Neutrophil (primary cell): ENCODE data around the gene MCL1.
A peak's percentile ranks its signal among the peaks of the same experiment; 100 is the strongest.

Experiments used
- H3K27ac ChIP-seq: fragments of 200-600 bp; sonication (generic); 2 replicates; pipeline ENCODE4 v1.5.1; 2016; ENCODE audit warnings: mild to moderate bottlenecking, moderate library complexity
- H3K27me3 ChIP-seq: fragments of 200-600 bp; sonication (generic); 2 replicates; pipeline ENCODE4 v1.6.0; 2016; ENCODE audit warnings: mild to moderate bottlenecking
- H3K36me3 ChIP-seq: fragments of 200-600 bp; sonication (generic); 2 replicates; pipeline ENCODE4 v1.5.1; 2017
- H3K4me1 ChIP-seq, 2 experiments: fragments of 200-600 bp in 1 of 2; sonication (generic) in 1 of 2; 1 replicate in 1 of 2; 2 replicates in 1 of 2; pipeline versions ENCODE4 v1.5.1 to v1.6.1; 2013 to 2016; ENCODE audit warnings: low read depth in 1 of 2, low read length in 1 of 2, mild to moderate bottlenecking in 1 of 2, moderate library complexity in 1 of 2; ENCODE audit not compliant: control insufficient read depth in 1 of 2, insufficient read depth in 1 of 2
- H3K4me3 ChIP-seq, 2 experiments: fragments of 200-600 bp in 1 of 2; sonication (generic) in 1 of 2; 1 replicate in 1 of 2; 2 replicates in 1 of 2; pipeline ENCODE4 v1.5.1; 2013 to 2016; ENCODE audit warnings: low read depth in 1 of 2, low read length in 1 of 2, mild to moderate bottlenecking in 1 of 2, moderate library complexity in 1 of 2
- H3K9me3 ChIP-seq: fragments of 200-600 bp; sonication (generic); 2 replicates; pipeline ENCODE4 v1.5.1; 2016
- CTCF ChIP-seq: fragments of 200-600 bp; sonication (generic); IDR thresholded peaks from 2 replicates; pipeline ENCODE4 v1.5.1; 2016; ENCODE audit warnings: antibody characterized with exemption

MCL1 gene

GRCh38 chr1:150622303-150622975 is 43.0 kb upstream of the MCL1 start:
- Histone ChIP-seq H3K4me1 (peaks cover 57 to 60% of the 10 kb centered on the region in 2 experiments), H3K36me3 (peaks cover 40% of the 10 kb centered on the region), H3K4me3 (peak overlapping the region; percentile 26 to 49), H3K27ac (peak overlapping the region; percentile 89), H3K9me3 (no peaks in the 10 kb centered on the region), H3K27me3 (no peaks in the 10 kb centered on the region)
- no peak for TF ChIP-seq CTCF

DNA sequence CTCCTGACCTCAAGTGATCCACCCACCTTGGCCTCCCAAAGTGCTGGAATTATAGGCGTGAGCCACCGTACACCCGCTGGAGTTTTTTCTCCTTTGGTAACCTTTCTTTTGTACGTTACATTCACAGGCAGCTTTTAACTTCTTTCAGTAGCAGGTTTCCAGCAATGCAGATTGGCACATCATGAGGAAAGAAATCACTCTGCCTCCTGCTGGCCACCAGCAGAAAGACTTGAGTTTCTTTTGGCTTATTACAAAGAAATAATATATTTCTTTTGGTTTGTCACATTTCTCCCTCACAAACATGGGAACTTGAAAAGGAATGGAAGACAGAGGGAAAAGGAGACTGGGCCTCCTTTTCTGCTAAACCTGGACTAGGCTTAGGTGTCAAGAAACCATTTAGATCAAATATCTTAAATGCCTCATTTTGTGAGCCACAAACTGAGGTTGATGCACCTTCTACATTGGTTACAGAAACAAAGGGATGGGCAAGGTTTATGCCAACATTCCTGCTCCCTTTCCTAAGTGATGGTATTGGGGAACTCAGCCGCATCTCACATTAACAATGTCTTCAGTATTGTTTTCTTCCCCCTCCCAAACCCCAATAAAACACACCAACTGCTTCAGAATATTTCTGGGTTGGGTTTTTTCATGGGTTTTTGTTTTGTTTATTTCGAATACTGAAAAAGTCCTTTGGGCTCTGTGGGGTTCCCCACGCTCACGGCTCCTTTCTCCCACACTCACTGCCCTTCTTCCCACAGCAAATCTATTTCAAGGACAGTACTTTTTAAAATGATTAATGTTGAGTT is 42.3 kb upstream of the MCL1 start:
- Histone ChIP-seq H3K4me1 (peaks cover 59 to 60% of the 10 kb centered on the region in 2 experiments), H3K27ac (peak overlapping the region; percentile 89), H3K27me3 (no peaks in the 10 kb centered on the region), H3K4me3 (peak overlapping the region; percentile 26 to 49), H3K36me3 (peaks cover 35% of the 10 kb centered on the region), H3K9me3 (no peaks in the 10 kb centered on the region)
- TF ChIP-seq CTCF = peak; percentile 83

- no peak for TF ChIP-seq CTCF
- H3K4me1 ChIP-seq = peaks cover 66 to 68% of the 10 kb centered on the region in 2 experiments
- H3K36me3 ChIP-seq = peaks cover 27% of the 10 kb centered on the region
- peak overlapping the region; percentile 89 for H3K27ac ChIP-seq
- no peaks in the 10 kb centered on the region for H3K9me3 ChIP-seq
- peak overlapping the region; percentile 26 to 49 for H3K4me3 ChIP-seq
- no peaks in the 10 kb centered on the region for H3K27me3 ChIP-seq
Measured at GRCh38 chr1:150620919-150621318, 41.5 kb upstream of the MCL1 start.

- H3K4me3 ChIP-seq = peak overlapping the region; percentile 26 to 49
- peak overlapping the region; percentile 89 for H3K27ac ChIP-seq
- H3K4me1 ChIP-seq = peaks cover 77 to 79% of the 10 kb centered on the region in 2 experiments
- H3K27me3 ChIP-seq = no peaks in the 10 kb centered on the region
- no peaks in the 10 kb centered on the region for H3K9me3 ChIP-seq
- TF ChIP-seq CTCF = peak; percentile 43
- H3K36me3 ChIP-seq = peaks cover 16% of the 10 kb centered on the region
Measured at GRCh38 chr1:150619576-150620509, 40.4 kb upstream of the MCL1 start.
